GM21423 (cell line): ENCODE results near the gene OR1D2.
"Not testable (repeated sequence)": the region's sequence is repeated elsewhere in the genome, so short reads cannot be mapped to it uniquely, and the experiment has no call there.

Experiments
- ATAC-seq: cut with Tn5 transposase; IDR thresholded peaks from one replicate; pipeline ENCODE4 v1.9.1; 2021; ENCODE audit warnings: mild to moderate bottlenecking, moderate library complexity; ENCODE audit not compliant: unreplicated experiment

The OR1D2 gene, protein sequence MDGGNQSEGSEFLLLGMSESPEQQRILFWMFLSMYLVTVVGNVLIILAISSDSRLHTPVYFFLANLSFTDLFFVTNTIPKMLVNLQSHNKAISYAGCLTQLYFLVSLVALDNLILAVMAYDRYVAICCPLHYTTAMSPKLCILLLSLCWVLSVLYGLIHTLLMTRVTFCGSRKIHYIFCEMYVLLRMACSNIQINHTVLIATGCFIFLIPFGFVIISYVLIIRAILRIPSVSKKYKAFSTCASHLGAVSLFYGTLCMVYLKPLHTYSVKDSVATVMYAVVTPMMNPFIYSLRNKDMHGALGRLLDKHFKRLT

DNA sequence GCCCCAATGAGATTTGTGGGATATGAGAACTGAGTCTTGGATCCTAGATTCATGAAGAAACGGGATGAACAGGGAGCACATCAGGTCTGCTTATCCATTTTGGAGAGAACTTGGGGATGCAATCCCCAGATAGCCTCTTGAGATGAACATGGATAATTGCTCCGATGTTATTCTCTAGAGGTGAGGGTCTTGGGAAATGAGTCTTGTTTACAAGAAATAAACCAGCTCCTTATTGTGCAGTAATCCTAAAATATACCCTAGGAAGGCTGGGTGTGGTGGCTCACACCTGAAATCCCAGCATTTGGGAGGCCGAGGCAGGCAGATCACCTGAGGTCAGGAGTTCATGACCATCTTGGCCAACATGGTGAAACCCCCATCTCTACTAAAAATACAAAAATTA is at the start of gene OR1D2:
Gene OR1D2 (minus strand): TSS at position 101 of the 400 bp plus-strand sequence. CDS start 11,426 bp downstream, outside the sequence.
- no peak for ATAC-seq

GRCh38 chr17:3137494-3137893 is 33.3 kb upstream of the OR1D2 start:
- not testable (repeated sequence) for ATAC-seq

DNA sequence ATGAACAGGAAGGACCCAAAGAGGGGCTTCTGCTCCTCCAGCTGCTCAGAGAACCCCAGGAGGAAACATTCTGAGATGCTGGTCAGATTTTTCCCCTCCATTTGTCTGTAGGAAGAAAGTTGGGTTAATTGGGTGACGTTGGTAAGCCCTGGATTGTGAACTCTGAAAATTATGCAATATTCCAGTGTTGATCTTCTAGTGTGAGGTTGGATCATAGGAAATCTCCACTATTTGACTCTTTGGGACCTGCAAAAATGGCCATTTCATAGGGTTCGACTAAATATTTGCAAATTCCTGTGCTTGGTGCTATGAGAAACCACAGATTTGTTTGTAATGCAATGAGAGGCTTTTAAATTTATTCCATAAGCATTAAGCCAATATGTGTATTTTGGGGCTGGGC is 23.2 kb upstream of the OR1D2 start, which contains the start of gene OR1G1:
Gene OR1G1 (minus strand): TSS at position 101 of the 400 bp plus-strand sequence. CDS start 0 bp downstream, at position 101.
- no peak for ATAC-seq

DNA sequence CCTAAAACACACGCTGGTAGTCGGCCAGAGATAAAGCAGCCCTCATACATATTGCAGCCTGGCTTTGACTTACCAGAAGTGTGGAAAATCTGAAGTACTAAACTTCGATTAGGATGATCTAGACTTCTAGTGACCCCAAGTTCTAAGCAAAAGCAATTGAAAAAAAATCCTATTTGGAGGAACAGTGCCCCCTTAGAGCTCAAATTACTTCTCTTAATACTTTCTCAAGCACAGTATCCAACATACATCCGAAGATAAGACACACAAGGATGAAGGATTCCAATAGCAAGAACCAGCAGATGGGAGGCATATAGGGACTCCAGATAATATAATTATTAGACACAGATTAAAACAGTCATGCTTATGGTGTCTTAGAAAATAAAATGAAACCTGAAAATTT is 30.4 kb downstream of the OR1D2 start:
- not testable (repeated sequence) for ATAC-seq

DNA sequence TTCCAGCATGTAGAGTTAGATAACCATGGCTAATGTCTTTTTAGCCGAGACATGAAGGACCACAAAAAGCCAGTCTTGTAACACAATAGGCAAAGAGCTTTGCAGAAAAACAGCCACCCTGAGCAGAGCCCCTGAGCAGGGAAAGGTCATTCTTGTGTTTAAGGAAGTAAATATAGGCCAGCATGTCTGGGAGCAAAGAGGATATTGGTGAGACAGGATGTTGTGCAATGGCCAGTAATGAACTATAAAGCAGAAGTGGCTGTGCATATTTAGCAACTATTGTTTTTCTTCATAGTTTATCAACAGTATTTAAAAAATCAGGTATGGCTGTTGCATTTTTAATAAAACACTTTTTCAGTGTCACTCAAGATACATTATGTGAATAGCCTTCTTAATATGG is 39.0 kb downstream of the OR1D2 start:
- ATAC-seq: not testable (repeated sequence)

DNA sequence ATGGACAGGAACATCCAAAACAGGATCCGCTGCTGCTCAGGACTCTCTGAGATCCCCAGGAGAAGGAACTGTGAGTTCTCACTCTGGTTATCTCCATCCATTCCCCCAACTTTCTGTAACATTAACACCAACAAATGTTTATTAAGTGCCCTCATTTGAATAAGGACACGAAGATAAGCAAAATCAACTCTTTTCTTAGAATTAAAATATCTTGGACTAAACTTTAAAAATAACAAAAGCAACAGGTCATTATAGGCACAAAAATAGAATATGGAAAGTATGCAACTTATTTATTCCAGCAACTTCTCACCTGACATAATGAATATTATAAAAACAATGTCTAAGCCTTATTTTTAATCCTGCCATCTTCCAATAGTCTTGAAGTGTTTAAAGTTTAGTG is 40.7 kb downstream of the OR1D2 start, which contains the start of gene OR1D5:
Gene OR1D5 (minus strand): TSS at position 101 of the 400 bp plus-strand sequence. CDS start 0 bp downstream, at position 101.
- ATAC-seq: not testable (repeated sequence)

- not testable (repeated sequence) for ATAC-seq
Measured at GRCh38 chr17:3062824-3063377, 41.3 kb downstream of the OR1D2 start.

GRCh38 chr17:3054868-3055267 is 49.4 kb downstream of the OR1D2 start:
- ATAC-seq: not testable (repeated sequence)

- ATAC-seq: no peak
Measured at GRCh38 chr17:3049705-3050295, 54.4 kb downstream of the OR1D2 start.

GRCh38 chr17:3048727-3049471 is 55.3 kb downstream of the OR1D2 start:
- peak; percentile 93 for ATAC-seq

DNA sequence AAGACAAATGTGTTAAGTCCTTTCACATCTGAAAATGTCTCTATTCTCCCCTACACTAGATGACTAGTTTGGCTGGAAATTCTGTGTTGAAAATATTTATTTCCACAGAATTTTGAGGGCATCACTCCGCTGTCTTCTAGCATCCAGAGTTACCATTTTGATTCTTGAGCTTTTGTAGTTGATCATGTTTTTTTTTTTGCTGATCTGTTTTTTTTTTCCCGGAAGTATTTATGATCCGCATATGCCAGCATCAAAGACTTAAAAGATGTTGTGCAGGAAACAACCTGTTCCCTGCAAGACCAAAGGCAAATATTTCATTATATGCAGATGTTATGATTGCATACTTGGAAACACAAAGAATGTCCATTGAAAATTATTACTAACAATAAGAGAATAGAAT is 57.5 kb downstream of the OR1D2 start:
- ATAC-seq: no peak

- ATAC-seq: no peak
Measured at GRCh38 chr17:3043737-3044365, 60.4 kb downstream of the OR1D2 start.

- no peak for ATAC-seq
Measured at GRCh38 chr17:3040882-3041281, 63.3 kb downstream of the OR1D2 start.

DNA sequence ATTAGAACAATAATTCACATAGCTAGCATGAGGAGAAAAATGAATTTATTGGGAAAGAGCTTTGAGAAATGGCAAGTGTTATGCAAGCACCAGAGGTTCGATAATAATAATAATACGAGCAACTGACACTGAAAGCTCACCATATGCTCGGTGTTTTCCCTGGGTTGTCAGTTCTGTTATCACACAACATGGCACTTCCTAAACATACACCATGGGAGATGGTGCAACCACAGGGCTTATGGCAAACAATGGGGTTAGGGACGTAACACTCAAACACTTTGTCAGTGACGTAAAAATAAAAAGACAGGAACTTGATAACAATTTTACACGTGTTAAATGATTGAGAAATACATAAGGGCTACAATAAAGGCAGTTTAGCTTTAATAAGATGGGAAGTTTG is 64.5 kb downstream of the OR1D2 start:
- ATAC-seq: no peak

- ATAC-seq: no peak
Measured at GRCh38 chr17:3038941-3039340, 65.3 kb downstream of the OR1D2 start.
